BJ (cell line): Measurements from ENCODE around the gene GPC6. TPM values are rescaled to one million over a fixed set of nuclear protein-coding genes. Genes with fewer than 3 reads are reported as not detected.

Experiments
- CTCF ChIA-PET: fragments of 350-600 bp; formaldehyde crosslinking; extraction: SDS; loops from one replicate; lab custom pipeline; 2021; ENCODE audit warnings: antibody characterized with exemption, inconsistent platforms; lab: Yijun Ruan, JAX
- POLR2A ChIA-PET: fragments of 300-600 bp; sonication (Branson Sonifier 250); formaldehyde crosslinking; extraction: SDS; loops from one replicate; lab custom pipeline; 2021; ENCODE audit warnings: antibody characterized with exemption; lab: Charles Lee
- DNase-seq: peaks from one replicate; pipeline ENCODE4 v3.0.0-alpha.2; 2011; ENCODE audit warnings: low read depth
- H3K27me3 ChIP-seq: 2 replicates; pipeline ENCODE4 v1.6.0; 2011; ENCODE audit warnings: low read length; ENCODE audit not compliant: control insufficient read depth, insufficient read depth
- H3K36me3 ChIP-seq: 2 replicates; pipeline ENCODE4 v1.5.1; 2011; ENCODE audit warnings: low read length; ENCODE audit not compliant: control insufficient read depth, insufficient read depth
- H3K4me3 ChIP-seq: 2 replicates; pipeline ENCODE4 v1.5.1; 2011; ENCODE audit warnings: low read depth, mild to moderate bottlenecking, control low read depth, low read length
- CTCF ChIP-seq: IDR thresholded peaks from 2 replicates; pipeline ENCODE4 v1.5.1; 2011; ENCODE audit warnings: low read depth, mild to moderate bottlenecking, control low read depth, inconsistent platforms, low read length, moderate library complexity; ENCODE audit not compliant: insufficient read depth
- polyA plus RNA-seq: library from polyadenylated mRNA; depleted of rRNA; stranded (reverse); fragments of >200 nt; gene quantifications from 2 replicates; pipeline ENCODE4 v1.2.3, GENCODE V29; 2011

GPC6 gene
- polyA plus RNA-seq, 1 experiment = 23.0 TPM

DNA sequence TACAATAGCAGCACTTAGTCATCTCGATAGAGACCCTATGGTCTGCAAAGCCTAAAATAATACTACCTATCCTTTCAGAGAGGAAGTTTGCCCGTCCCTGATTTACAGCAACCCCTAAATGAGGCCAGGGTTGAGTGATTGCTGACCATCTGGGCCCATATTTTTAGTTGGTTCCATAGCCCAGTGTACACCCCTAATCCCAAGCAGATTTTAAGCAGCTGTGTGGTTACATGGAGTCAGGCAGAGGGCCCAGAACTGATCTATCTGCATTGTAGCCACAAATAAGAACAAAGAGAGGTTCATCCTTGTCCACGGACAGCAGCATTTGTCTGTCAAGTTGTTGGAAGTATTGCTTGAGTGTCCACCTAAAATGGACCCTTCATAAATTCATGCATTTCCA is 1104.7 kb downstream of the GPC6 start:
- Histone ChIP-seq H3K36me3 (no peaks in the 10 kb centered on the region), H3K4me3 (no peak overlapping the region), H3K27me3 (no peaks in the 10 kb centered on the region)
- no peak for TF ChIP-seq CTCF
- no peak for DNase-seq
- POLR2A ChIA-PET = no interaction called here
- CTCF ChIA-PET = no interaction called here

DNA sequence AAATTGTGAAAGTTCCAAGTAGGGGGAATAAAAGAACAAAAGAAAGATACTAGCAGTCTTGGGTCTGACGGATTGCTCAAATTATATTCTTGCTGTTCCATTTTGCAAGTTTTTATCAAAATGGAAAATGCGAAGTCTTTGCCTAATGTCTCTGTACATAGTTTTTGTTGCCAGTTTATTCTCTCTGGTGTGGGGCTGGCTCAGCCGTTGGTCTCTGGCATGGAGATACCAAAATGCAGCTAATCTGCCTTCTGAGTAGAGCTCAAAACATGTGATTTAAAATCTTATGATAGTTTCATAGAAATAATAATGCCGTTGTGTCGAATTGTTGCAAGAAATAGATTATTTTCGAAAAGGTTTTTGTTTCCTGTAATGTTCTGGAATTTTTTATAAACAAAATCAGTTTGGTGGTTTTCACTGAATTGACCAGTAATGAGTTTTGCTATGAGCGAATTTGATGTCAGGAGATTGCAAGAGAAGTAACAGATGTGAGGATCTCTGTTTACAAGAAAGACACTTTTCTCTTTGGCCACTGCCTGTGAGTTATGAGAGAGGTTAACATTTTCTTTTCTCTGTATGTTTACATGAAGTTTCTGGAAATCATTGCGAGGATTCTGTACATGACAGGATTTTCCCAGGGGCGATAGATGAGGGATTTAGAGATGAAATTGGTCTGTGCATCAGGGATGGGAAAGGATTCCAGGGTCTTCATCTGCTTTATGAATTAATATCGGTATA is 1105.9 kb downstream of the GPC6 start:
- no peaks in the 10 kb centered on the region for H3K27me3 ChIP-seq
- no peak for TF ChIP-seq CTCF
- H3K36me3 ChIP-seq = no peaks in the 10 kb centered on the region
- DNase-seq = no peak
- POLR2A ChIA-PET = no interaction called here
- CTCF ChIA-PET = no interaction called here
- H3K4me3 ChIP-seq = no peak overlapping the region

DNA sequence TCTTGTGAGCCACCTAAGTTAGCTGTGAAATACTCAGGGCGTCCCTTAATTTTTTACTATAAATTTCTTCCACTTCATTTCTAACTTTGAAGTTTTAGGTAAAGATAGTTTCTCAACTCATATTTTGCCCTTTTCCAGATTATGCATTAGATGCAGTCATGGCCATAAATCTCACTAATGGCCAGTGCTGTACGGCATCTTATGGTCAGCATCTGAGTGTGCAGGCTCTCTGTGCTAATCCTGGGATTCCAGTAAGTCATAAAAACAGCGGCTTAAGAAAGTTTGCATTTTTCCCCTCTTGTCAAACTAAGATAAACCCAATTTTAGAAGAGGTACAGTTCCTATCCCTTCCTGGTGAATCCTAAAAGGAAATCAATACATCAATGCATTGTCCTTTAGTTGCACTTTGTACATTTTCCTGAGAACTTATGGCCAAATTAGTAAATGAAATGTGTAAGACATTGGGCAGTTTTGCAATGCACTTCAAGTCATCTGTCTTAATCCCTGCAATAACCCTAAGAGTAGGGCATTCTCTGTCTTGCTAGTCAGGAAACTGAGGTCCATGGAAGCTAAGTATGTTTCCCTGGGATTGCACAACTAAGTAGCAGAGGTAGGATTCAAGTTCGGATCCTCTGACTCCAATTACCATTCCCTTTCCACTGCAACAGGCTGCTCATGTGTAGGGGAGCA is 1106.7 kb downstream of the GPC6 start:
- POLR2A ChIA-PET = no interaction called here
- Histone ChIP-seq H3K4me3 (no peak overlapping the region), H3K36me3 (no peaks in the 10 kb centered on the region), H3K27me3 (no peaks in the 10 kb centered on the region)
- DNase-seq = no peak
- CTCF ChIA-PET = interaction anchor here (0.6 to 1.2 kb wide), 2 partner anchors 12 to 128 kb away, joined by 3 read pairs; no protein-coding TSS in a partner anchor
- TF ChIP-seq CTCF = no peak

- no peak for TF ChIP-seq CTCF
- H3K27me3 ChIP-seq = no peaks in the 10 kb centered on the region
- H3K4me3 ChIP-seq = no peak overlapping the region
- no peak for DNase-seq
- POLR2A ChIA-PET = no interaction called here
- CTCF ChIA-PET = interaction anchor here (1.0 kb wide), 1 partner anchor 26 kb away, joined by 3 read pairs; no protein-coding TSS in a partner anchor
- H3K36me3 ChIP-seq = no peaks in the 10 kb centered on the region
These were observed 1109.3 kb downstream of the GPC6 start for GRCh38 chr13:94335761-94336526.
